Left ventricle myocardium inferior (tissue), 1 donor: ENCODE data around the gene TCFL5. TPM values are rescaled to one million over a fixed set of nuclear protein-coding genes. Genes with fewer than 3 reads are reported as not detected.
"Not testable (repeated sequence)": the region's sequence is repeated elsewhere in the genome, so short reads cannot be mapped to it uniquely, and the experiment has no call there.

Experiments used
- DNase-seq: peaks from one replicate; pipeline ENCODE4 v3.0.0-alpha.2; 2020
- H3K27ac ChIP-seq: fragments of 200-600 bp; replicated peaks from 2 replicates; pipeline ENCODE4 v1.8.0; 2021
- H3K27me3 ChIP-seq: fragments of 200-600 bp; 2 replicates; pipeline ENCODE4 v1.8.0; 2021; ENCODE audit warnings: low read depth
- H3K36me3 ChIP-seq: fragments of 200-600 bp; 2 replicates; pipeline ENCODE4 v1.8.0; 2021
- H3K4me1 ChIP-seq: fragments of 200-600 bp; 2 replicates; pipeline ENCODE4 v1.8.0; 2021
- H3K4me3 ChIP-seq: fragments of 200-600 bp; 2 replicates; pipeline ENCODE4 v1.8.0; 2021; ENCODE audit warnings: mild to moderate bottlenecking, moderate library complexity
- H3K9me3 ChIP-seq: fragments of 200-600 bp; replicated peaks from 2 replicates; pipeline ENCODE4 v1.8.0; 2021
- intact Hi-C: fragments of 100-400 bp; cut with micrococcal nuclease; formaldehyde crosslinking; loops from one replicate; pipeline ENCODE4 v1.11.0; 2022
- total RNA-seq: library from RNA; stranded (reverse); fragmentation: NEBNext Ultra II Directional; extraction: Animal tissue kit (Norgen Biotek cat#: 25700); gene quantifications from one replicate; pipeline ENCODE4 v1.2.1, GENCODE V29; 2021
- TF ChIP-seq, protein P1 (sequence below): fragments of 200-600 bp; IDR thresholded peaks from 2 replicates; pipeline ENCODE4 v1.8.0; 2021; ENCODE audit warnings: antibody characterized with exemption, mild to moderate bottlenecking, borderline replicate concordance
- donor health status: DM: no; HTN: yes; CAD: no; lungs with severe emphysema.

Gene TCFL5
- total RNA-seq, 1 donor from 2014 or later, result 6.6 TPM

DNA sequence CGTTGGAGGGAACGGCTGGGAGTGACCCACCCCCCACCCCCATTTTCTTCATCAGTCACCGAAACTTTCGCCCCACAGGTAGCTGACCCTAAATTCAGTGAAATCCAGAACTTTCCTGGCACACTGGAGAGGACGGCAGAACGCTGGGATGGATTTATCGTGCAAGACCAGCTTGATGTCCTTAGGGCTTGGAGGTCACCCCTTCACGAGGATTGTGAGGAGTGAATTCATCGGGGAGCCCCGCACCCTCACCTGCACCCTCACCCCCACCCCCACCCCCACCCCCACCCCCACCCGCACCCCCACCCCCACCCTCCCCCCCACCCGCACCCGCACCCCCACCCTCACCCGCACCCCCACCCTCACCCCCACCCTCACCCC lies 13.3 kb upstream of the TCFL5 start:
- no peak for DNase-seq

DNA sequence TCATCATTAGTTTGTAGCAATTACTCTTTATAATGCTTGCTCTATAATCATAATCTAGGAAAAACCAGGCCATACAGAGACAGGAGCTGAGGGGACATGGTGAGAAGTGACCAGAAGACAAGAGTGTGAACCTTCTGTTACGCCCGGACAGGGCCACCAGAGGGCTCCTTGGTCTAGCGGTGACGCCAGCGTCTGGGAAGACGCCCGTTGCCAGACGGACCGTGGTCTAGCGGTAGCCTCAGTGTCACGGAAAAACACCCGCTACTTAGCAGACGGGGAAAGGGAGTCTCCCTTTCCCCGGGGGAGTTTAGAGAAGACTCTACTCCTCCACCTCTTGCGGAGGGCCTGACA lies 12.0 kb upstream of the TCFL5 start:
- DNase-seq, result peak; percentile 80
- Histone ChIP-seq H3K4me1 (peaks cover 33% of the 10 kb centered on the region), H3K27ac (peak overlapping the region; percentile 51)
- not testable (repeated sequence) for H3K27me3 ChIP-seq, H3K9me3 ChIP-seq, H3K36me3 ChIP-seq, H3K4me3 ChIP-seq
- TF ChIP-seq, protein P1, sequence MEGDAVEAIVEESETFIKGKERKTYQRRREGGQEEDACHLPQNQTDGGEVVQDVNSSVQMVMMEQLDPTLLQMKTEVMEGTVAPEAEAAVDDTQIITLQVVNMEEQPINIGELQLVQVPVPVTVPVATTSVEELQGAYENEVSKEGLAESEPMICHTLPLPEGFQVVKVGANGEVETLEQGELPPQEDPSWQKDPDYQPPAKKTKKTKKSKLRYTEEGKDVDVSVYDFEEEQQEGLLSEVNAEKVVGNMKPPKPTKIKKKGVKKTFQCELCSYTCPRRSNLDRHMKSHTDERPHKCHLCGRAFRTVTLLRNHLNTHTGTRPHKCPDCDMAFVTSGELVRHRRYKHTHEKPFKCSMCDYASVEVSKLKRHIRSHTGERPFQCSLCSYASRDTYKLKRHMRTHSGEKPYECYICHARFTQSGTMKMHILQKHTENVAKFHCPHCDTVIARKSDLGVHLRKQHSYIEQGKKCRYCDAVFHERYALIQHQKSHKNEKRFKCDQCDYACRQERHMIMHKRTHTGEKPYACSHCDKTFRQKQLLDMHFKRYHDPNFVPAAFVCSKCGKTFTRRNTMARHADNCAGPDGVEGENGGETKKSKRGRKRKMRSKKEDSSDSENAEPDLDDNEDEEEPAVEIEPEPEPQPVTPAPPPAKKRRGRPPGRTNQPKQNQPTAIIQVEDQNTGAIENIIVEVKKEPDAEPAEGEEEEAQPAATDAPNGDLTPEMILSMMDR, result peak; percentile 72
- intact Hi-C loops, result loop anchor here (5.0 kb wide), 1 partner anchor 134 kb away; the partner anchor contains the start of gene BHLHE23

More for the DNA sequence above, 13.3 kb upstream of the TCFL5 start:
- Histone ChIP-seq H3K27ac (no peak overlapping the region), H3K27me3 (no peaks in the 10 kb centered on the region), H3K36me3 (peaks cover 4% of the 10 kb centered on the region), H3K9me3 (peaks cover 2% of the 10 kb centered on the region), H3K4me1 (peaks cover 33% of the 10 kb centered on the region), H3K4me3 (no peak overlapping the region)
- TF ChIP-seq, protein P1, result no peak
- intact Hi-C loops, result loop anchor here (5.0 kb wide), 1 partner anchor 132 kb away; the partner anchor contains the start of gene BHLHE23

DNA sequence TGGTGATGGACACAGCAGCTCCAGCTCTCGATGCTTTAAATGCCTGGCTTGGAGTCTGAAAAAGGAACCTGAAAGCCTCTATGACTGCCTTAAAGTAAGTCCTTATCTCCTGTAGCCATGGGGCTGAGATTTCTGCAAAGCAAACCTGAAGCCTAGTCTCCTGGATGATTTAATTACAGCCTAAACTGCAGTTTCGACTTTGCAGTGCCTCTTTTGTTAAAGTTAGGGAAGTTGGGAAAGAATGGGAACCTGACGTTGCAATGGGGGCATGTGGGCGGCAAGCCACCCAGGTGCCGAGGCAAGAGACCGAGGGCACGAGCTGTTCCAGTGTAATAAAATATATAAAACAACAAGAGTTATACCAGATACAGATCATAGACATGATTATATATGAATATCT lies 11.7 kb upstream of the TCFL5 start:
- no peak for DNase-seq
- TF ChIP-seq, protein P1, result no peak
- Histone ChIP-seq H3K36me3 (no peaks in the 10 kb centered on the region), H3K27me3 (no peaks in the 10 kb centered on the region), H3K4me1 (peaks cover 33% of the 10 kb centered on the region), H3K9me3 (peaks cover 7% of the 10 kb centered on the region), H3K4me3 (no peak overlapping the region), H3K27ac (no peak overlapping the region)
- intact Hi-C loops, result loop anchor here (5.0 kb wide), 1 partner anchor 134 kb away; the partner anchor contains the start of gene BHLHE23

DNA sequence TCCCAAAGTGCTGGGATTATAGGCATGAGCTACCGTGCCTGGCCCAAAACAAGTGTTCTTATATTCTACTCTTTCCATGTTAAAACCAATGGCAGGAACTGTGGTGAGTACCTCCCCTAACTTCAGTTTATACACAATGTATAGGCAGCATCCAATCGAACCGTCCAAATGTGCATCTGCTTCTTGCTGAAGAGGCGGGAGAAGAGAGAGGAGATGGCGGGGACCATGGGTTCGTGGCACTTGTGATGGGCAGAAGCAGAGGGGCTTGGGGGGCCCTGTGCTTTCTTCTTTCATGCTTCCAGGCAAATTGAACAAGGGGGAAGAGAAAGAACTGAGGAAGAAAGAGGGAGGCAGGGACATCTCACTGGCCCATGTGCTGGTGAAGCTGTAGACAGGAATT lies 11.2 kb upstream of the TCFL5 start:
- H3K9me3 ChIP-seq, result peaks cover 7% of the 10 kb centered on the region
- intact Hi-C loops, result loop anchor here (5.0 kb wide), 1 partner anchor 134 kb away; the partner anchor contains the start of gene BHLHE23
- TF ChIP-seq, protein P1, result no peak
- H3K27ac ChIP-seq, result no peak overlapping the region
- no peak overlapping the region for H3K4me3 ChIP-seq
- H3K4me1 ChIP-seq, result peaks cover 32% of the 10 kb centered on the region
- no peaks in the 10 kb centered on the region for H3K36me3 ChIP-seq
- DNase-seq, result no peak
- no peaks in the 10 kb centered on the region for H3K27me3 ChIP-seq

DNA sequence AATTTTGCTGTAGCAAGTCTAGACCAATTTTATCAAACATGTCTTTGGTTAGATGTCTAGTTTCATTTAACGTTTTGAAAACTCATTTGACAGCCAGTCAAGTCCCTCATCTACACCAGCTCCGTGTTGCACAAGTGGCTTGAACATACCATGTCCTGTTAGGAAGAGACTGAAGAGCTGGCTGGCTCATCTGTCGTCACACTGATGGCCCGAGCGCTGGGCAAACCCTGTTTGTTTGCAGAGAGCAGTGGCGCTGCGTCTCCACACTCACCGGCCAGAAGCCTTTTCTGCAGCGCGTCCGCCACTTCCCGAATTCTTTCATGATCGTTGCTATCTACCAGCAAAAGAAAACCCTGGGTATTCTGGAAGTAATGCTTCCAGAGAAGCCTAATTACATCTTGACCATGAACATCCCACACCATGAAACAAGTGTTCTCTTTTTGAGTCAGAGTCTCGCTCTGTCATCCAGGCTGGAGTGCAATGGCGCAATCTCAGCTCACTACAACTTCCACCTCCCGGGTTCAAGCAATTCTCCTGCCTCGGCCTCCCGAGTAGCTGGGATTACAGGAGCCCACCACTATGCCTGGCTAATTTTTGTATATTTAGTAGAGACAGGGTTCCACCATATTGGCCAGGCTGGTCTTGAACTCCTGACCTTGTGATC lies 10.7 kb upstream of the TCFL5 start:
- no peaks in the 10 kb centered on the region for H3K36me3 ChIP-seq
- H3K4me3 ChIP-seq, result no peak overlapping the region
- no peaks in the 10 kb centered on the region for H3K27me3 ChIP-seq
- TF ChIP-seq, protein P1, result no peak
- peaks cover 27% of the 10 kb centered on the region for H3K4me1 ChIP-seq
- no peak overlapping the region for H3K27ac ChIP-seq
- peaks cover 7% of the 10 kb centered on the region for H3K9me3 ChIP-seq
- intact Hi-C loops, result loop anchor here (5.0 kb wide), 1 partner anchor 135 kb away; the partner anchor contains the start of gene BHLHE23
- no peak for DNase-seq
